Raji (cell line): ENCODE results near the gene VCY.
"Not testable (repeated sequence)": the region's sequence is repeated elsewhere in the genome, so short reads cannot be mapped to it uniquely, and the experiment has no call there.

Experiments used
- POLR2A ChIP-seq: IDR thresholded peaks from 2 replicates; pipeline ENCODE4 v1.6.1; 2011; ENCODE audit warnings: low read depth, low read length, control low read depth; ENCODE audit not compliant: insufficient read depth

The VCY gene

GRCh38 chrY:13986373-13986772 lies at the start of gene VCY:
TSS of gene VCY (minus strand) at chrY:13986473. CDS start at chrY:13986440, 33 bp downstream.
- not testable (repeated sequence) for TF ChIP-seq POLR2A
